Activated naive CD4-positive, alpha-beta T cell treated with anti-CD3 and anti-CD28 coated beads, Interleukin-2, amount 50 U/mL, for 16 hours (primary cell): ENCODE results near the gene USHBP1.

Source experiments
- DNase-seq: peaks from one replicate; pipeline ENCODE4 v3.0.0-alpha.2; 2020

USHBP1 gene

GRCh38 chr19:17209126-17210036, 55.2 kb downstream of the USHBP1 start:
- DNase-seq: peak; percentile 41

GRCh38 chr19:17206736-17207581, 57.6 kb downstream of the USHBP1 start:
- DNase-seq: no peak

- DNase-seq: peak; percentile 71
Observed at GRCh38 chr19:17205237-17206140, 59.1 kb downstream of the USHBP1 start.

DNA sequence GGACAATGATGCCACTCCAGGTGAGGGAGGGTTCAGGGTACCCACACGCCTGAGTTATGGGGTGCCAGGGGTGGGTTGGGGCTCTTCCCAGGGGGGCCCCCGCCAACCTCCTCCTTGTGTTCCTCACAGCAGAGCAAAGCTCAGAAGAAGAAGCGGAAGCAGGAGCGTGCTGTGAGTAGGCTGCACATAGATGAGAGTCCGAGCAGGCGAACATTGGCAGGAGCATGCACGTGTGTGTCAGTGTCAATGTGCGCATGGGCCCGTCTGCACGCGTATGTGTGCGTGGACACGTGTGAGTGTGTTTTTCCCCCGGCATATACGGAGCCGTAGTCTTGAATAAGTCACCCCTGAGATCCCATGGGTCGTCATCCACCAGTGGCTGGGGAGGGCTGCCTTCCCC, 61.8 kb downstream of the USHBP1 start:
- no peak for DNase-seq

DNA sequence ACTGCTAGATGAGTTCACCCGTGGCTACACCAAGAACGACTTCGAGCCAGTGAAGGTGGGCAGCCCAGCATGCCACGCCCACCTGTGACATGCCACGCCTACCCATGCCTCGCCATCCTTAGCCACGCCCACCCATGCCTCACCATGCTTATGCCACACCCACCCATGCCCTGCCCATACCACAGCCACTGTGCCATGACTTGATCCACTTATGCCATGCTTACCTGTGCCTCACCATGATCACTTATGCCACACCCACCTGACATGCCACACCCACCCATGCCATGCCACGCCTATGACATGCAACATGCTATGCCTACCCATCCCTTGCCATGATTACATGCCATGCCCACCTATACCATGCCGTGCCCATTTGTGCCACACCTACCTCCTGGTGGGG, 62.3 kb downstream of the USHBP1 start:
- DNase-seq: peak; percentile 36

- DNase-seq: no peak
Observed at GRCh38 chr19:17200408-17201079, 64.0 kb downstream of the USHBP1 start.
